Stimulated activated memory B cell treated with anti-CD40 and anti-IgM and Interleukin-4, amounts not matched to agents 10 μg/mL and 1 μg/mL and 100 μg/mL, for 72 hours (primary cell): ENCODE data around the gene RHBDD3.

ENCODE experiments used
- ATAC-seq: fragments of 150-1000 bp; cut with Tn5 transposase; 2 replicates; pipeline ENCODE4 v1.10.0; 2021
- H3K27ac Mint-ChIP-seq: one replicate; pipeline ENCODE4 v1.8.0; 2022; ENCODE audit warnings: mild to moderate bottlenecking, mixed read lengths
- H3K27me3 Mint-ChIP-seq: one replicate; pipeline ENCODE4 v1.8.0; 2022; ENCODE audit warnings: mixed read lengths
- H3K36me3 Mint-ChIP-seq: one replicate; pipeline ENCODE4 v1.8.0; 2022; ENCODE audit warnings: mixed read lengths
- H3K4me1 Mint-ChIP-seq: one replicate; pipeline ENCODE4 v1.8.0; 2022; ENCODE audit warnings: mixed read lengths
- H3K4me3 Mint-ChIP-seq: one replicate; pipeline ENCODE4 v1.8.0; 2022; ENCODE audit warnings: mild to moderate bottlenecking, moderate library complexity, mixed read lengths
- H3K9me3 Mint-ChIP-seq: one replicate; pipeline ENCODE4 v1.8.0; 2022; ENCODE audit warnings: mixed read lengths

RHBDD3 gene

DNA sequence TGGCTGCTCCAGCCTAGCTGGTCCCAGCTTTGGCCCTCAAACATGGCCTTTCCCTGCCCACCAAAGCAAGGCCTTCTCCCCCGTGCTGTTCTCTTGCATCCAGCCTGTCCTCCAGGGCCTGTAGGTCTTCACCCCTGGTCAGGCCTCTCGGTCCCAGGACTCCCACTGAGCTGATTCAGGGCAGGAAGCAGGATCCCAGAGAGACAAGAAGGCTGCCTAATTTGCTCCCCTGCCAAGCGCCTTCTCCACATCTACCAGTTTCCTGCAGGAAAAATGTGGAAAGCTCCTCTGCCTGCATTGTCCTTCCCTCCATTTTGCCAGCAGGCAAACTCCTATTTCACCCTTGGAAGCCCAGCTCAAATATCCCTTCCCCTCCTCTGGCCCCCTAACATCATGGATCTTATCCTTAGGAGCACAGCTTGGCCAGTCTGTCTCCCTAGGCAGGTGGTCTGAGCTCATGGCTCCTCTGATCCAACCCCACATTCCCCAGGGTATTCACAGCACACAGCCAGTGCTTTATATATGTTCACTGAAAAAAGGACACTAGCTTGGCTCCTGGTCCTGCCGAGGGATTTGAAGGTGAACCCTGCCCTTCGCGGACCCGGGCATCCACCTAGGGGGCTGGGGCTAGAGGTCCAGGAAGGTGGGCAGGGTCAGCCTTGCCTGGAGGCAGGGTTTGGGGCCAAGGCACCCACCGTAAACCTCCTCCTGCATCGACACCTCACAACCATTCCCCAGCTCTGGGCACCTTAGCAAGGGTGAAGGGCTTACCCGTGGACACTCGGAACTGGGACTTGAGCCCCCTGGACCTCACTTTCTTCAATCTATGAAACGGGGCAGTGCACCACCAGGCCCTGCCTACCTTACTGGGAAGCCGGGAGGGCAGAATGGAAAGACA lies 968 bp downstream of the RHBDD3 start:
- ATAC-seq, result no peak
- Mint-ChIP-seq H3K4me3 (peak overlapping the region; percentile 84), H3K9me3 (no peaks in the 10 kb centered on the region), H3K27ac (peak overlapping the region; percentile 98), H3K36me3 (peaks cover 23% of the 10 kb centered on the region), H3K4me1 (peaks cover 46% of the 10 kb centered on the region), H3K27me3 (no peaks in the 10 kb centered on the region)

DNA sequence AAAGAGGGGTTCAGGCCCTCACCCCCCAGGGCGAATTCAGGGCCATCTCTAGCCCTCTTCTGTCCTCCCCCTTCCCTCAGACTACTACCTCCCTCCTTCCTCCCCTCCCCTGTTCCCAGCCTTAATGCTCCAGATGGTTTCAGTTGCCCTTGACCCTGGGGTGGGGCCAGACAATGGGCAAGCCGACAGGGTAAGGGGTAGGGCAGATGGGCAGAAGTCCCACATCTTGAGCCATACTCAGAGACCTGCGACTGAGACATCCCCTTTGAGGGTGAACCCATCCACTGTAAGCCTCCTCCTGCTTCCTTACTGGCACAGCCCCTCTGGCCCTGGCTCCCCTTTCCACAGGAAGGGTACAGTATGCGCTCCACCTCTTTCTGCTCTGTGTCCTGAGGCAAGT lies 1.9 kb downstream of the RHBDD3 start:
- Mint-ChIP-seq H3K4me3 (no peak overlapping the region), H3K36me3 (peaks cover 18% of the 10 kb centered on the region), H3K9me3 (no peaks in the 10 kb centered on the region), H3K27me3 (no peaks in the 10 kb centered on the region), H3K4me1 (peaks cover 38% of the 10 kb centered on the region), H3K27ac (peak overlapping the region; percentile 98)
- no peak for ATAC-seq

DNA sequence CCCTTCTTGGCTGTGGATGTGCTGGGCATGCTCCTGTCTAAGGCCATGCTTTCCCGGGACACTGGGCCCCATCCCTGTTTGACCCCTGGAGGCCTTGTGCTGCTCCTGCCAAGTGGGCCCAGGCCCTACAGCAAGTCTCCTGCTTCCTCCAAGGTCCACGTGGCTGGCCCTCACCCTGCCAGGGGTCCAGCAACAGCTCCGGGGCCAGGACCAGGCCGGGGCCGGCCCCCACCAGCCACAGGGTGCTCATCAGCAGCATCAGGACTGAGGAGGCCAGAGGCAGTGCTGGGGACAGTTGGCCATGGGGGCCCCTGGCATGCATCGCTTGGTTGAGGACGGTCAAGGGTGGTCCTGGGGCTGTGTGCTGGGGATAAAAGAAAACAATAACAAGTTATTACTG lies 2.5 kb downstream of the RHBDD3 start:
- no peak overlapping the region for H3K27ac Mint-ChIP-seq
- no peak for ATAC-seq
- no peaks in the 10 kb centered on the region for H3K9me3 Mint-ChIP-seq
- peaks cover 31% of the 10 kb centered on the region for H3K4me1 Mint-ChIP-seq
- H3K36me3 Mint-ChIP-seq, result peaks cover 14% of the 10 kb centered on the region
- no peak overlapping the region for H3K4me3 Mint-ChIP-seq
- H3K27me3 Mint-ChIP-seq, result no peaks in the 10 kb centered on the region

DNA sequence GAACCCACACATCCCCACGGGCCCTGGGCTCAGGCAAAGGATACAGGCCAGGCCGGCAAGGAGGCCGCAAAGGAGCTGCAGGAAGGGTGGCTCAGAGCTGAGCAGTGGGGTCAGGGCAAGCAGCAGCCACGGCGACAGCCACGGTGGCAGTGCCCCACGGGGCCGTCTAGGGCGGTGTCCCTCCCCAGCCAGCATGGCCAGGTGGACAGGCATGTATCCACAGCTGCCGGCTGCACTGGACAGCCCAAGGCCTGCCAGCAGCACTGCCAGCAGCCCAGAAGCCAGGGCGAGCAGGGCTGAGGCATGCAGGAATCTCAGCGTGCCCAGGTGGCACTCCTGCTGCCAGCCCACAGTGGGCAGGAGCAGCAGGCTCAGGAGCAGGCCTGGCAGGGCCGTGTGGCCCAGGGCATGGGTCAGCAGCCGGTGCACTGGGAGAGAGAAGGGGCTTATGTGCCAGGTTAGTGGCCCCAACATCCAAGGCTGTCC lies 3.9 kb downstream of the RHBDD3 start:
- no peak for ATAC-seq
- H3K4me1 Mint-ChIP-seq, result peaks cover 17% of the 10 kb centered on the region
- peaks cover 13% of the 10 kb centered on the region for H3K36me3 Mint-ChIP-seq
- H3K27ac Mint-ChIP-seq, result no peak overlapping the region
- H3K9me3 Mint-ChIP-seq, result no peaks in the 10 kb centered on the region
- H3K4me3 Mint-ChIP-seq, result no peak overlapping the region
- H3K27me3 Mint-ChIP-seq, result no peaks in the 10 kb centered on the region

DNA sequence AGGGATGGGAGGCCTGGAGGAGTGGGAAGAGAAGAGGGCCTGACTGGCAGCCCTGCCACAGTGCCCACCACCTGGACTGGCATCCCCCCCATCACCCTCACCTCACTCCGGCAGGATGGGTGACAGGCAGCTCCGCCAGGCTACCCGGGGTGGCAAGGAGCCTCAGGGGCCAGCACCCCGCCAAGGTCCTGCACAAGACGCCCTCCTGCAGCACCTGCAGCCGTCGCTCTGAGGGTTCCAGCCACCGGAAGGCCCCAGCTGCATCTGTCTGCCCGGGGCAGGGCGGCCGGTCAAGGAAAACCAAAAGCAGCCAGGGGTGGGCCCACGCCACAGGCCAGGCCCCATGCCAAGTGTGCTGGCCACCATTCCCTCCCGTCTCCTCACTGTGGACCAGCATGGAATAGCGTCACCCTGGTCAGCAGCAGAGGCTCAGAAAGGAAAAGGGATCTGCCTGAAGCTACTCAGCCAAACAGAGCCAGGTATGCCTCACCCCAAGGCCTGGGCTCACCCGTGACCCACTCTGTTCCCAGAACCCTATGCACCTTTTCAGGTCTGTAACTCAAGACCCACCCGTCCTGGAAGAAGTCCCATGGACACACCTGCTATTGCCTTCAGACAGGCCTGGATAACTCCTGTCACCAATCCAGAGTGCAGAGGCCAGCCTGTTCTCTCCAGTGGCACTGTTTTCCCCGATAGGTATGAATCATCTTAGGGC lies 7.0 kb downstream of the RHBDD3 start:
- peak; percentile 21 for ATAC-seq
- H3K36me3 Mint-ChIP-seq, result peaks cover 7% of the 10 kb centered on the region
- no peaks in the 10 kb centered on the region for H3K27me3 Mint-ChIP-seq
- no peaks in the 10 kb centered on the region for H3K9me3 Mint-ChIP-seq
- H3K4me3 Mint-ChIP-seq, result no peak overlapping the region
- H3K27ac Mint-ChIP-seq, result no peak overlapping the region
- H3K4me1 Mint-ChIP-seq, result peaks cover 7% of the 10 kb centered on the region

DNA sequence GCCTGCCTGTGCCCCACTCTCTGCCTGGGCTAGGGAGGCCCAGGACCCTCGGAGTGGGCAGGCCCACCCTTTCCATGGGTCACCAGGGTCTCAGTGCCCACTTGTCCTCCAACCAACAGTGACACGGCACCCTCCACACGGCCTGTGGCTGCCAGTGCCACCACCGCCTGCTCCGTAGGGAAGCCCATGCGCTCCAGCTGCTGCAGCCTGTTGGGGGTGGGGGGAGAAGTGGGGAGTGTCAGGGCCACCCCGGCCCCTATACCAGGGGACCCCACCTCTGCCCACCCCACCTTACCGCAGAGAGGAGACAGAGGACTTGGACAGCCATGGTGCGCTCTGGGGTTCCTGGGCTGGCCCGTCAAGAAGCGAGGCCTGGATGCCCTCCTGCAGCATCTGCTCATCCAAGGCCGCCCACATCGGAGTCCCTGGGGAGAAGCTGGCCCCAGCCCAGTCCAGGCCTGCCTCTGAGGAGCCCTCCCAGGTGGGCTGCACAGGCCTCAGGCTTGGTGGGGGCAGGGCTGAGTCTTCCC lies 7.7 kb downstream of the RHBDD3 start:
- no peaks in the 10 kb centered on the region for H3K9me3 Mint-ChIP-seq
- peaks cover 7% of the 10 kb centered on the region for H3K36me3 Mint-ChIP-seq
- H3K27ac Mint-ChIP-seq, result no peak overlapping the region
- H3K4me1 Mint-ChIP-seq, result peaks cover 7% of the 10 kb centered on the region
- peak; percentile 50 for ATAC-seq
- no peak overlapping the region for H3K4me3 Mint-ChIP-seq
- H3K27me3 Mint-ChIP-seq, result peaks cover 3% of the 10 kb centered on the region

DNA sequence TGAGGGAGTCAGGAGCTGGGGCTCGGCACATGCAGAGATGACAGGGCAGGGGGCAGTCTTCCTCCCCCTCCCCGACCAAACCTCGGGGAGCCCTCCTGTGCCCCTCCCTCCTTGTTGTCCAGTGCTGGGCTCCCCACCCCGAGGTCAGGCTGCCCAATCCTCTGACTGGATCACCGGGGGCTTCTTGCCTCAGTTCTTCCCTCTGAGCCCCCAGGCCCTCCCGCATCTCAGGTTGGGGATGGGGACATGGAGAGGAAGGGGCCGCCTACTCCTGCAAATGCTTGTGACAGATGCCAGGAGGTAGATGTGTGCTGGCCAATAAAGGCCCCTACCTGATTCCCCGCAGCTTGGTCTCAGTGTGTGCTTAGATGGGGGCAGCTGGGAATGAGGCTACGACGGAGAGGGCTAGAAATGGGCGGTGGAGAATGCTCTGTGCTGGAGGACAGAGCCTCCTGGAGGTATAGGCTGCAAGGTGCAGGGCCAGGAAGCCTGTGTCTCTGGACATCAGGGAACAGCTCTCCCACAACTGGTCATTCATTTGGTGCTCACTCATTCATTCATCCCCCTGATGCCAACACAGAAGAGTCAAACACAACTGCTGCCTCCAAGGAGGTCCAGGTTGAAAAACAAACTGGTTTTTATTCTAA lies 8.4 kb downstream of the RHBDD3 start:
- Mint-ChIP-seq H3K4me3 (no peak overlapping the region), H3K27me3 (peaks cover 10% of the 10 kb centered on the region), H3K9me3 (no peaks in the 10 kb centered on the region), H3K27ac (no peak overlapping the region), H3K36me3 (peaks cover 7% of the 10 kb centered on the region), H3K4me1 (peaks cover 7% of the 10 kb centered on the region)
- no peak for ATAC-seq

DNA sequence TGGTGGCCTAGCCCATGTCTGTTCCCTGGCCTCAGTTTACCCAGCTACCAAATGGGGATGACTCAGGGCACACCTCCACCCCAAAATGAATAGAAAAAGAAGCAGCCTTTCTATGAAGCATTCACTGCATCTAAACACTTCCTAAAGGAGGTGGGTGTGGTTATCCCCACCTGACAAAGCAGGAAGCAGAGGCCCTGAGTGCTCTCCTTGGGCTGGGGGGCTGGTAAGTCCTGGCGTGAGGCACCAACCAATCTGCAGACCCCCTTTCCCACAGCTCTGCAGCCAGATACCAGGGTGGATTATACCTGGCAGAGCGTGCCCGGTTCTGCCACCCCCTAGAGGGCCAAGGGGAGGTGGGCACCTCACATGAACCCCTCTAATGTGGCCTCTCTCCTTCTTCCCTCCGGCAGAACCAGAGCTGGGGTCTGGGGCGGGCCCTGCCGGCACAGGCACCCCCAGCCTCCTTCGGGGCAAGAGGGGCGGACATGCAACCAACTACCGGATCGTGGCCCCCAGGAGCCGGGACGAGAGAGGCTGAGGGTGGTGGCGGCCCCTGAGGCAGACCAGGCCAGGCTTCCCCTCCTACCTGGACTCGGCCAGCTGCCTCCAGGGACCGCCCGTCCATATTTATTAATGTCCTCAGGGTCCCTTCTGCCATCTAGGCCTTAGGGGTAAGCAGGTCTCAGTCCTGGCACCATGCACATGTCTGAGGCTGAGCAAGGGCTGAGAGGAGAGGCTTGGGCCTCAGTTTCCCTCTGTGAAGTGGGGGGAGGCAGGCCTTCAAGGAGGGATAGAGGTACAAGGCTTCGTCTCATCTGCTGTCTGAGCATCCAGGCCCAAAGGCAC lies 9.2 kb downstream of the RHBDD3 start:
- ATAC-seq, result no peak
- Mint-ChIP-seq H3K36me3 (peaks cover 7% of the 10 kb centered on the region), H3K4me1 (peaks cover 7% of the 10 kb centered on the region), H3K4me3 (no peak overlapping the region), H3K9me3 (no peaks in the 10 kb centered on the region), H3K27me3 (peaks cover 18% of the 10 kb centered on the region), H3K27ac (no peak overlapping the region)

DNA sequence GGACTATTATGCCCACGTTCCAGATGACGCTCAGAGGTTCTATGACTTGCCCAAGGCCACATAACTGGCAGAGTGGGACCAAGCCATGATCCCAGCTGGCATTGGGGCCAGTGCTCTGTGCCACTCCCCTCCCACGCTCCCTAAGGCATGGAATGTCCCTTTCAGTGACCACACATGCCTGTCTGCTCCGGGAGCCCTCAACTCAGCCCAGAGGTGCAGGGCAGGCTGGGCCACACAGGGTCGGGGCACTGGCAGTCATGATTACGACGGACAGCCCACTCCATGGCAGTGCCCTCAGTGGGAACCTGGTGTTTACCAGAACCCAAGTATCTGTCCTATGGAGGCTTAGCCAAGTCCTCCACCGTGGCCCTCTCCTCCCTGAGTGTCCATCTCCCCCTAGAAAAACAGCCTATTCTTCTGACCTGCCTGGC lies 10.0 kb downstream of the RHBDD3 start:
- H3K9me3 Mint-ChIP-seq, result no peaks in the 10 kb centered on the region
- no peak overlapping the region for H3K27ac Mint-ChIP-seq
- peaks cover 7% of the 10 kb centered on the region for H3K36me3 Mint-ChIP-seq
- no peak for ATAC-seq
- H3K4me1 Mint-ChIP-seq, result peaks cover 7% of the 10 kb centered on the region
- no peak overlapping the region for H3K4me3 Mint-ChIP-seq
- H3K27me3 Mint-ChIP-seq, result peaks cover 24% of the 10 kb centered on the region

DNA sequence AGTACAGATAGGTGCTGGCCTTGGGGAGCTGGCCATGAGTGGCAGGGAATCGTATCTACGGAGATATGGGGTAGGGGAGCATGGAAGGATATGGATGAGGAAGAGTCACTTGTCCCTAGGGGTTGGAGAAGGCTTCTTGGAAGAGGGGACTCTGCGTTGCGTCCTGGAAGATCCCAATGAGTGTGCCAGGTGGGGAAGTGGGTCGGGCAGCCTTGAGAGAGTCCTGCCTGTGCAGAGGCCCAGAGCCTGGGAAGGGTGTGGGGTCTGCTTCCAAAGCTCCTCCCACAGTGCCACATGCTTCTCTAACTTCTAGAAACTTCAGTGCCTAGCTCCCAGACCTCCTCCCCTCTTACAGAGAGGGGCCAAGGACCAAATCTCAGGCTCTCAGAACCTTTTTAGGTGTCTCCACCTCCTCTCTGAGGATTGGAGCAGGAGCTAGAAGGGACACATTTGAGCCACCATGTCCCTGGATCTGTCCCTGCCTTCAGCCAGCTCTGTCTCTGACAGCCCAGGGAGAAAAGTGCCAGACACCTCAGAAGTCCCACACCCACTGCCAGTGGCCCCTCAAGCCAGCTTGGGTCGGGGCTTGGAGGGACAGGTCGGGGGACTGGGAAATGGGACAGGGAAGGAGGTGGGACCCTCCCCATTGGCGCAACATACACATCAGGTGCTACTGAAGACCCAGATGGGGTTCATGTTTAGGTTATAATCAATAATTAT lies 11.0 kb downstream of the RHBDD3 start:
- Mint-ChIP-seq H3K27ac (no peak overlapping the region), H3K9me3 (no peaks in the 10 kb centered on the region), H3K27me3 (peaks cover 24% of the 10 kb centered on the region), H3K4me3 (no peak overlapping the region), H3K4me1 (peaks cover 7% of the 10 kb centered on the region), H3K36me3 (peaks cover 7% of the 10 kb centered on the region)
- ATAC-seq, result no peak

DNA sequence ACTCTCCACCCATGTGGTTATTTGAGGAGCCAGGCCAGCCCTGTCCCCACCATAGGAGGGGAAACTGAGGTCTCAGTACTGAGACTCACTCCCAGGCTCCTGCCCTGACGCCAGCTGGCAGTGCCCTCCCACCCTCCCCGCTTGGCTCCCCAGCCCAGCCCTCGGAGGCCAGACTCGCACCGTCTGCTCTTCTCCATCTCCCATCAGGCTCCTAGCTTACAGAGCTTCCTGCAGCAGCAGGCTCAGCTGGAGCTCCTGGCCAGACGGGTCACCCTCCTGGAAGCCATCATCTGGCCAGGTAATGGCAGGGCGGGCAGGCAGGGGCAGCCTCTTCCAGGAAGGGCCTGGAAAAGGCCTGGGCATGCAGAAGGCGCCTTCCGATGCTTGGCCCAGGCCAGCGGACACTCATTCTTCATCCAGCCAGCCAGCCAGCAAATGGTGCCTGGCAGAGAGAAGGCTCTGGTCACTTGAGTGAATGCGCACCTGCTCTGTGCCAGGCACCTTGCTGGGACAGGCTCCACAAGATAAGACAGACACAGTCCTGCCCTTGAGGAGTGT lies 12.6 kb downstream of the RHBDD3 start:
- Mint-ChIP-seq H3K27me3 (peaks cover 24% of the 10 kb centered on the region), H3K27ac (no peak overlapping the region), H3K36me3 (peaks cover 5% of the 10 kb centered on the region), H3K9me3 (no peaks in the 10 kb centered on the region), H3K4me3 (no peak overlapping the region), H3K4me1 (peaks cover 7% of the 10 kb centered on the region)
- ATAC-seq, result no peak

DNA sequence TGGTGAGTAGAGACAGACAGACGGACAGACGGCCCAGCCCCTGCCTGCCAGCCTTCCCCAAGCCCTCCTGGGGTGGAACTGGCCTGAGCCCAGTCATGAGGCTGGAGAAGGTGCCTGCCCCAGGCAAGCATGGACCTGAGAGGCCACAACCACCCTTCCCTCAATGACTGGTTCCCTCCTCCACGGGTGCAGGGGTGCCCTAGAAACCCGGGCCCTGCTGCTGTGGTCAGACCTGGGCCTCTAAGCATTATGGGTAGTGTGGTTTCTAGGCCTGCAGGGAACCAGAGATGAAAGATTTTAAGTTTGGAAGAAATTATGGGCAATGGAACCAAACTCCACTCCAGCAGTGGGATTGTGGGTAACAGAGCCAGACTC lies 13.5 kb downstream of the RHBDD3 start:
- H3K36me3 Mint-ChIP-seq, result no peaks in the 10 kb centered on the region
- H3K4me3 Mint-ChIP-seq, result no peak overlapping the region
- peaks cover 24% of the 10 kb centered on the region for H3K27me3 Mint-ChIP-seq
- H3K9me3 Mint-ChIP-seq, result no peaks in the 10 kb centered on the region
- H3K4me1 Mint-ChIP-seq, result peaks cover 7% of the 10 kb centered on the region
- no peak for ATAC-seq
- H3K27ac Mint-ChIP-seq, result no peak overlapping the region

DNA sequence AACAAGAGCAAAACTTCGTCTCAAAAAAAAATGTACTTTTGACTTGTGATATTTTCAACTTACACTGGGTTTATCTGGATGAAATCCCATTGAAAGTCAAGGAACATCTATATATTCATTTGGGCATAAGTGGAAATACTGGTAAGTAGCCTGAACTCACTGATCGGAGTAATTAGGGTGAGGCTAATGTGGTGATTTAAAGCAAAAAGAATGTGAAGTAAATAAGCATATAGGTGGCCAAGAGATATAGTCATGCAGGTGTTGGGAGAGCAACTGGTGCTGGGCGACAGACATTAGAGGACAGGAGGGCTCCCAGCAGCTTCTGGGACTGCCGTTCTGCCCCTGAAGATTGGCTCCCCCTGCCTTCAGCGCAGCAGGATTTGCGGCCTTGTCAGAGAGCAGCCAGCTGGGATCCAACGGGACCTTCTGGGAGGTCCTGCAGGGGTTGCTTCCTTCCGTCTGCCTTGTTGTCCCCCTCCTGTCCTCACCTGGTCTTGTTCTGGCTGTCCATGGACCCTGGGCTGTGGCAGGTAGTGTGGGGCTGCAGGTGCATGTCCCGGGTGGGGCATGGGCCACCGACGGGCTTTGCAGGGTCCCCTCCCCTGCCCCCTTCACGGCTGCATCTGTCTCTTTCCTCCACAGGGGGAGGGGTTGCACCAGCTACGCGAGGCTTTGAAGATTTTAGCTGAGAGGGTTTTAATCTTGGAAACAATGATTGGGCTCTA lies 14.1 kb downstream of the RHBDD3 start:
- no peak overlapping the region for H3K27ac Mint-ChIP-seq
- no peaks in the 10 kb centered on the region for H3K9me3 Mint-ChIP-seq
- no peak overlapping the region for H3K4me3 Mint-ChIP-seq
- no peak for ATAC-seq
- H3K4me1 Mint-ChIP-seq, result peaks cover 7% of the 10 kb centered on the region
- H3K27me3 Mint-ChIP-seq, result peaks cover 24% of the 10 kb centered on the region
- no peaks in the 10 kb centered on the region for H3K36me3 Mint-ChIP-seq
